Endothelial cell of umbilical vein (primary cell): ENCODE measurements around the gene SSH2. TPM values are rescaled to one million over a fixed set of nuclear protein-coding genes. Genes with fewer than 3 reads are reported as not detected.

Source experiments
- BruUV-seq: library from RNA; stranded (reverse); fragments of 400-500 nt; replicated peaks from 2 replicates; lab custom pipeline; 2021; lab: Mats Ljungman, UMichigan
- CTCF ChIA-PET: fragments of 300-600, 350-600 bp; sonication (Branson Sonifier 250); formaldehyde crosslinking; loops from one replicate; lab custom pipeline; 2021; ENCODE audit warnings: antibody characterized with exemption, inconsistent platforms; lab: Charles Lee
- POLR2A ChIA-PET: fragments of 300-600, 350-600 bp; sonication (Branson Sonifier 250); formaldehyde crosslinking; loops from one replicate; lab custom pipeline; 2021; ENCODE audit warnings: antibody characterized with exemption, inconsistent platforms; lab: Charles Lee
- DNase-seq: peaks from one replicate; pipeline ENCODE4 v3.0.0-alpha.2; 2011; ENCODE audit warnings: low read depth, low spot score
- FAIRE-seq: peaks from 2 replicates; lab custom pipeline; 2011; peaks lifted over from hg19 to GRCh38; lab: Jason Lieb, UNC
- H2AFZ ChIP-seq: 2 replicates; pipeline ENCODE4 v1.6.0; 2012; ENCODE audit warnings: low read depth, low read length, control low read depth, inconsistent platforms
- H3K27ac ChIP-seq: 2 replicates; pipeline ENCODE4 v1.5.1; 2011; ENCODE audit warnings: low read depth, mild to moderate bottlenecking, control low read depth, low read length, moderate library complexity; ENCODE audit not compliant: insufficient read depth
- H3K27me3 ChIP-seq, 2 experiments: 2 replicates each; pipeline versions ENCODE4 v1.6.0 to v1.6.1; 2011; ENCODE audit warnings: low read length in 2 of 2, mixed read lengths in 1 of 2; ENCODE audit not compliant: control insufficient read depth in 2 of 2, insufficient read depth in 2 of 2
- H3K36me3 ChIP-seq, 2 experiments: 2 replicates in 1 of 2; 3 replicates in 1 of 2; pipeline ENCODE4 v1.5.1; 2011; ENCODE audit warnings: low read length in 2 of 2, mild to moderate bottlenecking in 1 of 2, moderate library complexity in 1 of 2; ENCODE audit not compliant: control insufficient read depth in 2 of 2, insufficient read depth in 2 of 2; ENCODE audit errors: extremely low read depth in 1 of 2
- H3K4me1 ChIP-seq: 3 replicates; pipeline ENCODE4 v1.5.1; 2011; ENCODE audit warnings: mild to moderate bottlenecking, low read length; ENCODE audit not compliant: control insufficient read depth, insufficient read depth; ENCODE audit errors: extremely low read depth
- H3K4me2 ChIP-seq: 2 replicates; pipeline ENCODE4 v1.6.1; 2011; ENCODE audit warnings: low read length, control low read depth, mixed read lengths; ENCODE audit not compliant: insufficient read depth
- H3K4me3 ChIP-seq, 3 experiments: fragments of 200-600 bp in 1 of 3; sonication (generic), shearing (Covaris generic) in 1 of 3; replicated peaks in 1 of 3; 2 replicates each; pipeline ENCODE4 v1.5.1; 2011 to 2016; ENCODE audit warnings: control low read depth in 3 of 3, low read length in 3 of 3, mild to moderate bottlenecking in 2 of 3, inconsistent platforms in 1 of 3, low read depth in 1 of 3, moderate library complexity in 1 of 3; ENCODE audit not compliant: insufficient read depth in 1 of 3
- H3K79me2 ChIP-seq: 2 replicates; pipeline ENCODE4 v1.6.0; 2012; ENCODE audit warnings: low read length, inconsistent platforms; ENCODE audit not compliant: control insufficient read depth, insufficient read depth
- H3K9ac ChIP-seq: replicated peaks from 2 replicates; pipeline ENCODE3; 2011; ENCODE audit warnings: low read length, control low read depth; ENCODE audit not compliant: insufficient read depth; ENCODE audit errors: extremely low read depth
- H3K9me1 ChIP-seq: replicated peaks from 3 replicates; pipeline ENCODE4 v1.6.0; 2011; ENCODE audit warnings: mild to moderate bottlenecking, low read length; ENCODE audit not compliant: control insufficient read depth, insufficient read depth; ENCODE audit errors: extremely low read depth
- H3K9me3 ChIP-seq: replicated peaks from 2 replicates; pipeline ENCODE4 v1.5.1; 2012; ENCODE audit warnings: low read length, inconsistent platforms; ENCODE audit not compliant: control insufficient read depth, insufficient read depth
- H4K20me1 ChIP-seq: replicated peaks from 2 replicates; pipeline ENCODE3; 2011; ENCODE audit warnings: mild to moderate bottlenecking, low read length; ENCODE audit not compliant: control insufficient read depth, insufficient read depth; ENCODE audit errors: extremely low read depth
- CTCF ChIP-seq, 2 donors: IDR thresholded peaks; 1 replicate in 1 of 2; 2 replicates in 1 of 2; pipeline ENCODE4 v1.5.1; 2011; ENCODE audit warnings: low read length in 2 of 2, mild to moderate bottlenecking in 2 of 2, moderate library complexity in 2 of 2, control low read depth in 1 of 2, inconsistent platforms in 1 of 2, low read depth in 1 of 2; ENCODE audit not compliant: insufficient read depth in 1 of 2; ENCODE audit errors: extremely low read depth in 1 of 2
- FOS ChIP-seq: IDR thresholded peaks from 2 replicates; pipeline ENCODE4 v1.6.1; 2011; ENCODE audit warnings: mild to moderate bottlenecking, low read length, moderate library complexity, borderline replicate concordance; ENCODE audit not compliant: insufficient read depth
- MYC ChIP-seq: IDR thresholded peaks from one replicate; pipeline ENCODE4 v1.6.1; 2011; ENCODE audit warnings: mild to moderate bottlenecking, low read depth, low read length
- POLR2AphosphoS5 ChIP-seq: IDR thresholded peaks from 2 replicates; pipeline ENCODE4 v1.6.1; 2012; ENCODE audit warnings: low read depth, mild to moderate bottlenecking, control low read depth, low read length, moderate library complexity; ENCODE audit not compliant: insufficient read depth
- dilution Hi-C: fragments of 300-500 bp; cut with MboI; formaldehyde crosslinking; loops from one replicate; pipeline ENCODE4 v1.15.0; 2019; ENCODE audit warnings: low sequenced_read_pairs; ENCODE audit not compliant: extremely low pct_ligation_motif_present
- intact Hi-C: fragments of 100-400 bp; cut with micrococcal nuclease; formaldehyde crosslinking; loops from one replicate; pipeline ENCODE4 v1.10.0; 2022
- polyA plus RNA-seq, 4 experiments: library from polyadenylated mRNA; depleted of rRNA in 3 of 4; stranded (reverse) in 3 of 4; unstranded in 1 of 4; fragments of >200 nt; gene quantifications; 2 replicates each; pipeline versions ENCODE4 v1.2.1 to v1.2.3, GENCODE V29; 2011 to 2012; ENCODE audit warnings: missing spikeins in 1 of 4
- total RNA-seq: library from RNA; stranded (reverse); gene quantifications from 2 replicates; pipeline ENCODE4 v1.2.3, GENCODE V29; 2021

The SSH2 gene
- total and polyA plus RNA-seq, 2 donors (not counting 3 experiments of a cell fraction or from before 2014, with no cell fraction given), result 24.6 to 60.9 TPM

DNA sequence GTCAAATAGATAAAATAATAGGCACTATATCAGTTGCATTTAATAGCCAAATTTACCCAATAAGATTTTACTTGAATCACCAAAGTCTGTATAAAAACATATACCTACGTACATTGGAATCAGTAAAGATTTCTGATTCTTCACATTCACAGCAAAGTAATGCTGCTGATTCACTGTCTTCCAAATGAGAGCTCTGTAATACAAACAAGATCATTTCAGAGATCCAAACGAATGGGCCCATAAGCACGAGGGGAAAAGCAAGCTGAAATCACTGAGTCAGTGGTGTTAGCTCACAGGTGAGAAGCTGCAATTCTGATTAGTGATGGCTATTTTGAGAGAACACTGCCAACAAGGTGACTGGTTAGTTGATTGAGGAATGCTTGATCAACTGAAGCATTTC is 81.3 kb downstream of the SSH2 start:
- no peak for TF ChIP-seq FOS
- no peak for TF ChIP-seq POLR2AphosphoS5
- H3K4me2 ChIP-seq, result no peak overlapping the region
- intact Hi-C loops, result no loop called here
- H2AFZ ChIP-seq, result no peak overlapping the region
- dilution Hi-C loops, result no loop called here
- H3K79me2 ChIP-seq, result no peaks in the 10 kb centered on the region
- no peak overlapping the region for H3K9ac ChIP-seq
- no peaks in the 10 kb centered on the region for H3K4me1 ChIP-seq
- no peak for DNase-seq
- H3K9me3 ChIP-seq, result no peaks in the 10 kb centered on the region
- FAIRE-seq, result no peak
- H3K9me1 ChIP-seq, result no peaks in the 10 kb centered on the region
- H3K4me3 ChIP-seq, result no peak overlapping the region
- no peak overlapping the region for H3K27ac ChIP-seq
- CTCF ChIA-PET, result no interaction called here
- peaks cover 2 to 4% of the 10 kb centered on the region in 2 experiments for H3K36me3 ChIP-seq
- no peaks in the 10 kb centered on the region for H4K20me1 ChIP-seq
- H3K27me3 ChIP-seq, result no peaks in the 10 kb centered on the region
- POLR2A ChIA-PET, result no interaction called here
- no TSS peak for BruUV-seq

GRCh38 chr17:29847527-29848400 is 82.3 kb downstream of the SSH2 start:
- CTCF ChIA-PET, result interaction anchor here (1.2 kb wide), 1 partner anchor 20 kb away, joined by 4 read pairs; no protein-coding TSS in a partner anchor
- TF ChIP-seq CTCF (IDR thresholded peaks at IDR 0.05; ENCODE audit: extremely low read depth in 1 of 2, insufficient read depth in 1 of 2, low read depth in 1 of 2, low read length in 2 of 2) (no peak), MYC (no peak), FOS (no peak), POLR2AphosphoS5 (no peak)
- Histone ChIP-seq H3K9me3 (no peaks in the 10 kb centered on the region), H3K4me2 (no peak overlapping the region), H3K9me1 (no peaks in the 10 kb centered on the region), H3K27me3 (no peaks in the 10 kb centered on the region), H3K4me1 (no peaks in the 10 kb centered on the region), H3K4me3 (no peak overlapping the region), H4K20me1 (no peaks in the 10 kb centered on the region), H3K27ac (no peak overlapping the region), H3K9ac (no peak overlapping the region), H2AFZ (no peak overlapping the region), H3K79me2 (no peaks in the 10 kb centered on the region), H3K36me3 (peaks cover 2 to 4% of the 10 kb centered on the region in 2 experiments)
- no TSS peak for BruUV-seq
- DNase-seq (no peak), FAIRE-seq (no peak)
- POLR2A ChIA-PET, result no interaction called here
- dilution Hi-C loops, result no loop called here
- intact Hi-C loops, result no loop called here
